Esophagus muscularis mucosa (tissue), 4 donors: Measurements from ENCODE around the gene FRMD4A. TPM values are rescaled to one million over a fixed set of nuclear protein-coding genes. Genes with fewer than 3 reads are reported as not detected.
"Not testable (repeated sequence)": the region's sequence is repeated elsewhere in the genome, so short reads cannot be mapped to it uniquely, and the experiment has no call there.

Source experiments
- DNase-seq: peaks from one replicate; pipeline ENCODE4 v3.0.0-alpha.2; 2017; ENCODE audit errors: extremely low spot score
- H3K27ac ChIP-seq, 4 donors: fragments of 200-600 bp; sonication (generic); replicated peaks in 1 of 4; 1 replicate in 3 of 4; 2 replicates in 1 of 4; pipeline ENCODE4 v1.5.1; 2016 to 2019; ENCODE audit warnings: mild to moderate bottlenecking in 1 of 4
- H3K27me3 ChIP-seq, 4 donors: fragments of 200-600 bp; sonication (generic); one replicate each; pipeline versions ENCODE4 v1.5.1 to v1.6.0; 2016 to 2019
- H3K36me3 ChIP-seq, 4 donors: fragments of 200-600 bp; sonication (generic); one replicate each; pipeline ENCODE4 v1.5.1; 2016 to 2019
- H3K4me1 ChIP-seq, 4 donors: fragments of 200-600 bp; sonication (generic); one replicate each; pipeline ENCODE4 v1.5.1; 2016 to 2019
- H3K4me3 ChIP-seq, 4 donors: fragments of 200-600 bp; sonication (generic); 1 replicate in 2 of 4; 2 replicates in 2 of 4; pipeline ENCODE4 v1.5.1; 2016 to 2019; ENCODE audit warnings: mild to moderate bottlenecking in 4 of 4, moderate library complexity in 1 of 4
- H3K9me3 ChIP-seq, 4 donors: fragments of 200-600 bp; sonication (generic); 1 replicate in 3 of 4; 2 replicates in 1 of 4; pipeline ENCODE4 v1.5.1; 2016 to 2019
- EP300 ChIP-seq: sonication (generic); formaldehyde crosslinking; IDR thresholded peaks from one replicate; pipeline ENCODE4 v1.6.1; 2017; ENCODE audit warnings: antibody characterized with exemption
- POLR2A ChIP-seq: fragments of 450-650 bp; IDR thresholded peaks from one replicate; pipeline ENCODE4 v1.6.1; 2017; ENCODE audit warnings: antibody characterized with exemption, moderate library complexity, mild to moderate bottlenecking, low read depth
- POLR2AphosphoS5 ChIP-seq, 2 donors: sonication (generic); formaldehyde crosslinking; IDR thresholded peaks; one replicate each; pipeline ENCODE4 v1.6.1; 2017; ENCODE audit warnings: antibody characterized with exemption in 2 of 2
- WGBS: methylation state at CpG from one replicate; pipeline ENCODE4 v1.1.5; 2018; 5-methylcytosine and 5-hydroxymethylcytosine counted together
- intact Hi-C: fragments of 100-400 bp; cut with DNase I; formaldehyde crosslinking; loops from one replicate; pipeline ENCODE4 v1.15.1; 2023
- total RNA-seq, 4 donors: library from RNA; depleted of rRNA; stranded (reverse); fragments of >200 nt; gene quantifications; one replicate each; pipeline versions ENCODE4 v1.1.0 to v1.2.1, GENCODE V29; 2016
- TF ChIP-seq, protein P1 (sequence below), 3 experiments: fragments of 200-600 bp in 2 of 3; fragments of 450-650 bp in 1 of 3; sonication (generic) in 2 of 3; IDR thresholded peaks; one replicate each; pipeline ENCODE4 v1.5.1; 2017 to 2019; ENCODE audit warnings: antibody characterized with exemption in 3 of 3, mild to moderate bottlenecking in 2 of 3, moderate library complexity in 1 of 3

FRMD4A gene
- total RNA-seq, 4 donors from 2014 or later: 17.0 to 28.8 (median 21.8) TPM

DNA sequence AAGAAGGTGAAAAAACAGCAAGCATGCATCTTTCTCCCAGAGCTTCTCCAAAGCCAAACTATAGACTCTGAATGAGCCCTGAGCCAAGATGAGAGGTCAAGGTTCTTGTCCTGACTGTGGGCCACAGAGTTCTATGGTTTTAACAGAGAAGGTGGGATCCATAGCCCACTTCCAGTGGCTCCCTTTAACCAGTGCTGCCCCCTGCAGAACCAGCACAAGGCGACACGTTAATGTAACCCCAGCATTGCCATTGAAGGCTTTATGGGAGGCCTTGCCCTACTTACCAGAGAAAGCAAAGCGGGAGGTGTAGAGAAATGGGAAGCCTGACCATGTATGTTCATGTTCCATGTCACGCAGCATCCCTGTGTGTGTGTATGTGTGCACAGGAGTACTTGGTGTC is 500.3 kb downstream of the FRMD4A start:
- 100% methylated on average over 4 of the region's 4 CpGs for WGBS
- Histone ChIP-seq H3K36me3 (no peaks in the 10 kb centered on the region), H3K4me3 (no peak overlapping the region), H3K4me1 (peaks cover 30 to 52% (median 39%) of the 10 kb centered on the region in 4 donors), H3K27ac (no peak overlapping the region), H3K27me3 (no peaks in the 10 kb centered on the region), H3K9me3 (no peaks in the 10 kb centered on the region)
- intact Hi-C loops: no loop called here
- TF ChIP-seq EP300 (no peak), POLR2A (no peak), POLR2AphosphoS5 (IDR thresholded peaks at IDR 0.05) (no peak)
- TF ChIP-seq, protein P1, sequence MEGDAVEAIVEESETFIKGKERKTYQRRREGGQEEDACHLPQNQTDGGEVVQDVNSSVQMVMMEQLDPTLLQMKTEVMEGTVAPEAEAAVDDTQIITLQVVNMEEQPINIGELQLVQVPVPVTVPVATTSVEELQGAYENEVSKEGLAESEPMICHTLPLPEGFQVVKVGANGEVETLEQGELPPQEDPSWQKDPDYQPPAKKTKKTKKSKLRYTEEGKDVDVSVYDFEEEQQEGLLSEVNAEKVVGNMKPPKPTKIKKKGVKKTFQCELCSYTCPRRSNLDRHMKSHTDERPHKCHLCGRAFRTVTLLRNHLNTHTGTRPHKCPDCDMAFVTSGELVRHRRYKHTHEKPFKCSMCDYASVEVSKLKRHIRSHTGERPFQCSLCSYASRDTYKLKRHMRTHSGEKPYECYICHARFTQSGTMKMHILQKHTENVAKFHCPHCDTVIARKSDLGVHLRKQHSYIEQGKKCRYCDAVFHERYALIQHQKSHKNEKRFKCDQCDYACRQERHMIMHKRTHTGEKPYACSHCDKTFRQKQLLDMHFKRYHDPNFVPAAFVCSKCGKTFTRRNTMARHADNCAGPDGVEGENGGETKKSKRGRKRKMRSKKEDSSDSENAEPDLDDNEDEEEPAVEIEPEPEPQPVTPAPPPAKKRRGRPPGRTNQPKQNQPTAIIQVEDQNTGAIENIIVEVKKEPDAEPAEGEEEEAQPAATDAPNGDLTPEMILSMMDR (IDR thresholded peaks at IDR 0.05): no peak
- no peak for DNase-seq

DNA sequence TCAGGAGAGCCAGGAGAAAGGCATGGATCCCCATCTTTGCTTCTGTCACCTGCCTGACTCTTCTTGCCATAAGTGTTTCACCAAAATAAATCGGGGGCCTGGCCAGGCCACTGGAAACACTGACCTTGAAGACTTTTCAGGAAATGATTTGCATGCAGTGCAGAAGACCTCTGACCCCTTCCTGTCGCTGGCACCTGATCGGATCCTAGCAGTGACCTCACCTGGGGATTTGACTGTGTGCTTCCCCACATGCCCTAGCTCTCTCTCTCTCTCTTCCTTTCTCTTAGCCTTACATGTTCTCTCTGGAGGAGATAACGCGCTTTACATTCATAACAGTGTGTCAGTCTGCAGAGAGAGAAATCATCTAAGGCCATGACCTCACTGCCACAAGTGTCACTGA is 500.9 kb downstream of the FRMD4A start:
- H3K36me3 ChIP-seq: no peaks in the 10 kb centered on the region
- TF ChIP-seq EP300 (no peak), POLR2AphosphoS5 (IDR thresholded peaks at IDR 0.05) (no peak), POLR2A (no peak)
- TF ChIP-seq, protein P1 (IDR thresholded peaks at IDR 0.05): no peak
- H3K4me3 ChIP-seq: no peak overlapping the region
- no peaks in the 10 kb centered on the region for H3K9me3 ChIP-seq
- H3K4me1 ChIP-seq: peaks cover 24 to 46% (median 33%) of the 10 kb centered on the region in 4 donors
- no peak for DNase-seq
- WGBS: 89% methylated on average over 5 of the region's 5 CpGs
- intact Hi-C loops: no loop called here
- no peaks in the 10 kb centered on the region for H3K27me3 ChIP-seq
- no peak overlapping the region for H3K27ac ChIP-seq

DNA sequence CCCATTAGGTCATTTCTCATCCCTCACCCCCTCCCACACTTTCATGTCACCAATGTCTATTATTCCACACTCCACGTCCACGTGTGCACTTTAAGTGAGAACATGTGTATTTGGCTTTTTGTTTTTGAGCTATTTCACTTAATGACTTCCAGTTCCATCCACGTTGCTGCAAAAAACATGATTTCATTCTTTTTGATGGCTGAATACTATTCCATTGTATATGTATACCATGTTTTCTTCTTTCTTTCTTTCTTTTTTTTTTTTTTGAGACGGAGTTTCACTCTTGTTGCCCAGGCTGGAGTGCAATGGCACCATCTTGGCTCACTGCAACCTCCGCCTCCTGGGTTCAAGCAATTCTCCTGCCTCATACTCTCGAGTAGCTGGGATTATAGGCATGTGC is 502.4 kb downstream of the FRMD4A start:
- H3K27me3 ChIP-seq, intact Hi-C loops, DNase-seq, H3K27ac ChIP-seq, H3K9me3 ChIP-seq, H3K4me3 ChIP-seq, H3K36me3 ChIP-seq: not testable (repeated sequence)
- peaks cover 13 to 36% (median 26%) of the 10 kb centered on the region in 4 donors for H3K4me1 ChIP-seq
- WGBS: 83% methylated on average over 6 of the region's 6 CpGs

DNA sequence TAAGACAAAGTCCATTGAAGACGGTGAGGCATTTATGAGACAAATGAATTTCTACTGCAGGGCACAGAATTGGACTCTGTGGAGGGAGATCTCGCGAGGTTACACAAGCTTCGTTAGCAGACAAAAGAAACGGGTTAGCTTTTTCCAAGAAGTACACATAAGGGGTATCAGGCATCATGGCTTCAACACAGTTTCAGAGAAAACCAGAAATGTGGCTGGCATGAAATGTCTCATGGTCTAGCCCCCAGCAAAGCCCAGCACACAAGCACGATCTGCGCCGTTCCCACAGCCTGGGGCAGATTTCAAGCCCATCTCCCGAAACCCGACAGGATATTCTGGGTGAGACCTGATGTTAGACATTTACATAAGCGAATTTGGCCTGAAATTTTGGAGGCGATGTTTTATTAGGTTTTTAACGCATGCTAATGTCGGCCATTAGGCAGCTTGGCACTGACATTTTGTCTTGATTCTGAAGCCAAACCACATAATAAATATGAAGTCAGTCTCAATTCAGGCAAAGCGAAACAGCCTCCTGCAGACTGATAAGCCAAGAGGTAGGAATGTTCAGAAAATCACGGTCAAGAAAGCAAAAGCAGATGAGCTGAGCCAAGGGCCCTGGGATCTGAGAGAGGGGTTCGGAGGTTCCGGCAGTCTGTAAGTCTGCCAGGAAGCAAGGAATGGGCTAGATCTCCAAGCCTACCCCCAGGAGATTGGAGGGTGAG is 503.5 kb downstream of the FRMD4A start:
- Histone ChIP-seq H3K9me3 (no peaks in the 10 kb centered on the region), H3K27me3 (no peaks in the 10 kb centered on the region), H3K36me3 (no peaks in the 10 kb centered on the region), H3K4me1 (peaks cover 13 to 36% (median 26%) of the 10 kb centered on the region in 4 donors), H3K27ac (no peak overlapping the region), H3K4me3 (peak overlapping the region in 1 of 4 donors; percentile 4)
- 63% methylated on average over 18 of the region's 18 CpGs for WGBS
- intact Hi-C loops: no loop called here
- DNase-seq: no peak
- TF ChIP-seq, protein P1 (IDR thresholded peaks at IDR 0.05): no peak
- TF ChIP-seq POLR2A (no peak), POLR2AphosphoS5 (IDR thresholded peaks at IDR 0.05) (no peak), EP300 (no peak)

DNA sequence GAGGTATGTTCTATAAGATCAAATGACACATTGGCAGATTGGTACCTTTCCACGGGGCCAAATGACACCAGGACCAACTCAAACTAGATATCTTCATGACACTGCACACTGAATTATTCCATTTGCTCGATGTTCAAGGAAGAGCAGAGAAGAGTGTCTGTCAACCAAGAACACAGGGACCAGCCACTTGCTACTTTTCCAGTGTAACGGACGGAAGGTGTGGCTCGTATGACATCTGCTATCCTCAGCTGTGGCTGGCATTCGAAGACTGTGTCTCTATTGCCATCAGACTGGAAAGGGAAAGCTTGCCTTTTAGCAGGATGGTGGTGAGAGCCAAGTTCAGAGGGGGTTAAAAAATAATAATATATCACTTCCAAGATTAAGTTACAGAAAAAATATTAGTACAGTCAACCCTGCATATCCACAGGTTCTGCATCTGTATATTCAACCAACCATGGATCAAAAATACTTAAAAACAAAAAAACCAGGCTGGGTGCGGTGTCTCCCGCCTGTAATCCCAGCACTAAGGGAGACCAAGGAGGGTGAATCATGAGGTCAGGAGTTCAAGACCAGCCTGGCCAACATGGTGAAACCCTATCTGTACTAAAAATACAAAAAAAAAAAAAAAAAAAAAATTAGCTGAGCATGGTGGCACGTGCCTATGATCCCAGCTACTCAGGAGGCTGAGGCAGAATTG is 506.9 kb downstream of the FRMD4A start:
- no peak for DNase-seq
- no peaks in the 10 kb centered on the region for H3K9me3 ChIP-seq
- no peaks in the 10 kb centered on the region for H3K36me3 ChIP-seq
- no peak overlapping the region for H3K27ac ChIP-seq
- intact Hi-C loops: no loop called here
- WGBS: 88% methylated on average over 9 of the region's 9 CpGs
- peaks cover 14 to 40% (median 29%) of the 10 kb centered on the region in 4 donors for H3K4me1 ChIP-seq
- H3K4me3 ChIP-seq: no peak overlapping the region
- TF ChIP-seq POLR2AphosphoS5 (IDR thresholded peaks at IDR 0.05) (no peak), EP300 (no peak), POLR2A (no peak)
- TF ChIP-seq, protein P1 (IDR thresholded peaks at IDR 0.05): no peak
- no peaks in the 10 kb centered on the region for H3K27me3 ChIP-seq
